ENCODE data around the gene ZBTB2. TPM values are rescaled to one million over a fixed set of nuclear protein-coding genes. Genes with fewer than 3 reads are reported as not detected.
A peak's percentile ranks its signal among the peaks of the same experiment; 100 is the strongest.
"Not testable (repeated sequence)": the region's sequence is repeated elsewhere in the genome, so short reads cannot be mapped to it uniquely, and the experiment has no call there.

The ZBTB2 gene
- total and polyA plus RNA-seq, 2 experiments from 2014 or later: 5.6 to 9.9 TPM

DNA sequence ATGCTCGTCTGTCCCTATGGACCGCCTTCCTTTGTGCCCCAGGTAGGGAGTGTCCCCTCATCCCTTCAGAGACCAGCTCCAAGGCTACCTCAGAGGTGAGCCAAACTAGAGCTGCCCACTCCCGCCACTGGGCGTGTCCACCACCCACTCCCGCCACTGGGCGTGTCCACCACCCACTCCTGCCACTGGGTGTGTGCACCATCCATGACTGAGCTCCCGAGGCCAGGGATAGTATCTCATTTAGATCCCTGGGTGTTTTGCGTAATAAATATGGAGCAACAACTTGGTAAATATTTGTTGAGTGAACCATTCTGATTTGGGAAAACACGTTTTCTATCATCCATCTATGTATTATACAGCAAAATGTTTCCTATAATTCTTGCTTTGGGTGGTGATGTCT lies 68.8 kb downstream of the ZBTB2 start:
- Histone ChIP-seq H3K4me1 (ENCODE audit: low read depth) (peaks cover under 1% of the 10 kb centered on the region), H3K27ac (no peak overlapping the region), H3K36me3 (no peaks in the 10 kb centered on the region), H3K4me3 (no peak overlapping the region), H3K27me3 (no peaks in the 10 kb centered on the region), H3K9me3 (ENCODE audit: low read depth) (no peaks in the 10 kb centered on the region)
- TF ChIP-seq, protein P1, sequence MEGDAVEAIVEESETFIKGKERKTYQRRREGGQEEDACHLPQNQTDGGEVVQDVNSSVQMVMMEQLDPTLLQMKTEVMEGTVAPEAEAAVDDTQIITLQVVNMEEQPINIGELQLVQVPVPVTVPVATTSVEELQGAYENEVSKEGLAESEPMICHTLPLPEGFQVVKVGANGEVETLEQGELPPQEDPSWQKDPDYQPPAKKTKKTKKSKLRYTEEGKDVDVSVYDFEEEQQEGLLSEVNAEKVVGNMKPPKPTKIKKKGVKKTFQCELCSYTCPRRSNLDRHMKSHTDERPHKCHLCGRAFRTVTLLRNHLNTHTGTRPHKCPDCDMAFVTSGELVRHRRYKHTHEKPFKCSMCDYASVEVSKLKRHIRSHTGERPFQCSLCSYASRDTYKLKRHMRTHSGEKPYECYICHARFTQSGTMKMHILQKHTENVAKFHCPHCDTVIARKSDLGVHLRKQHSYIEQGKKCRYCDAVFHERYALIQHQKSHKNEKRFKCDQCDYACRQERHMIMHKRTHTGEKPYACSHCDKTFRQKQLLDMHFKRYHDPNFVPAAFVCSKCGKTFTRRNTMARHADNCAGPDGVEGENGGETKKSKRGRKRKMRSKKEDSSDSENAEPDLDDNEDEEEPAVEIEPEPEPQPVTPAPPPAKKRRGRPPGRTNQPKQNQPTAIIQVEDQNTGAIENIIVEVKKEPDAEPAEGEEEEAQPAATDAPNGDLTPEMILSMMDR (IDR thresholded peaks at IDR 0.05; ENCODE audit: low read depth, low read length): no peak
- DNase-seq (ENCODE audit: low read depth in 1 of 2, low spot score in 1 of 2): no peak

DNA sequence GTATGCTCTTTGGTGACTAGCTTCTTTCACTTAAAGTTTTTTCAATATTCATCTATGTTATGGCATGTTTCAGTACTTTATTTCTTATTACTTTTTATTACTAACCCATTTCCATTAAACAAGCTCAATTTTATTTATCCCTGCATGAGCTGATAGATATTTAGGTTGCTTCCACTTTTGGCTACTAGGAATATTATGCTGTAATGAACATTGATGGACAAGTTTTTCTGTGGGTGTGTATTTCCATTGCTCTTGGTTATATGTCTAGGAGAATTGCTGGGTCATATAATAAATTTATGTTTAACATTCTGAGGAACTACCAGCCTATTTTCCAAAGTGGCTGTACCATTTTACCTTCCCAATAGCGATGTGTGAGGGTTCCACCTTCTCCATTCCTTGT lies 69.9 kb downstream of the ZBTB2 start:
- no peaks in the 10 kb centered on the region for H3K27me3 ChIP-seq
- H3K36me3 ChIP-seq: no peaks in the 10 kb centered on the region
- H3K4me3 ChIP-seq: no peak overlapping the region
- no peak for DNase-seq (ENCODE audit: low read depth in 1 of 2, low spot score in 1 of 2)
- TF ChIP-seq, protein P1 (IDR thresholded peaks at IDR 0.05; ENCODE audit: low read depth, low read length): no peak
- peaks cover 7% of the 10 kb centered on the region for H3K4me1 ChIP-seq (ENCODE audit: low read depth)
- no peak overlapping the region for H3K27ac ChIP-seq
- no peaks in the 10 kb centered on the region for H3K9me3 ChIP-seq (ENCODE audit: low read depth)

DNA sequence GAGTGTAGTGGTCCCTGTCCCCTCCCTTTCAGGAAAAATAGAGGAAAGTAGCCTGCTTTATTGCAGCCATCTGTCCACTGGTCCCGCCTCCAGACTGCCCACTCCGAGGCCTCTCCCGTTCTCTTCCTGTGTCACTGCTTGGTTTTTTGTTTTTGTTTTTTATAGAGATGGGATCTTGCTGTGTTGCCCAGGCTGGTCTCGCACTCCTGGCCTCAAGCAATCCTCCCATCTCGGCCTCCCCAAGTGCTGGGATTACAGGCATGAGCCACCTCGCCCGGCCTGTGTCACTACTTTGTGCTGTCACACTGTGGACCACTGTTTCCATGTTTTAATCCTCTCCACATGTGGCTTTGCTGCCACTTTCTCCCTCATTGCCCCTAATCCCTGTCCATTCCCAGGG lies 71.2 kb downstream of the ZBTB2 start:
- DNase-seq (ENCODE audit: low read depth in 1 of 2, low spot score in 1 of 2): no peak
- peaks cover 7% of the 10 kb centered on the region for H3K4me1 ChIP-seq (ENCODE audit: low read depth)
- no peaks in the 10 kb centered on the region for H3K27me3 ChIP-seq
- H3K9me3 ChIP-seq (ENCODE audit: low read depth): no peaks in the 10 kb centered on the region
- H3K27ac ChIP-seq: no peak overlapping the region
- TF ChIP-seq, protein P1 (IDR thresholded peaks at IDR 0.05; ENCODE audit: low read depth, low read length): no peak
- H3K4me3 ChIP-seq: no peak overlapping the region
- H3K36me3 ChIP-seq: no peaks in the 10 kb centered on the region

DNA sequence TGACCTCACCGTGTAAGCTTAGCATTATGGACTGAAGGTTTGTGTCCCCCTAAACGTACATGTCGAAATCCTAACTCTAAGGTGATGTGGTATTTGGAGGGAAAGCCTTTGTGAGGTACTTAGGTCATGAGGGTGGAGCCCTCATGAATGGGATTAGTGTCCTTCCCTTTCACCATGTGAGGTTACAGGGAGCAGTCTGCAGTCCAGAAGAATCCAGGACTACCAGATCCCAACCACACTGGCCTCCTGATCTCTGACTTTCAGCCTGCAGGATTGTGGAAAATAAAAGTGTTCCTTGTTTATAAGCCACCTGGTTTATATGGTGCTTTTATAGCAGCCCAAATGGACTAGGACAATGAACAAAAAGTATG lies 73.4 kb downstream of the ZBTB2 start:
- H3K4me1 ChIP-seq (ENCODE audit: low read depth): peaks cover 13% of the 10 kb centered on the region
- DNase-seq (ENCODE audit: low read depth in 1 of 2, low spot score in 1 of 2): no peak

DNA sequence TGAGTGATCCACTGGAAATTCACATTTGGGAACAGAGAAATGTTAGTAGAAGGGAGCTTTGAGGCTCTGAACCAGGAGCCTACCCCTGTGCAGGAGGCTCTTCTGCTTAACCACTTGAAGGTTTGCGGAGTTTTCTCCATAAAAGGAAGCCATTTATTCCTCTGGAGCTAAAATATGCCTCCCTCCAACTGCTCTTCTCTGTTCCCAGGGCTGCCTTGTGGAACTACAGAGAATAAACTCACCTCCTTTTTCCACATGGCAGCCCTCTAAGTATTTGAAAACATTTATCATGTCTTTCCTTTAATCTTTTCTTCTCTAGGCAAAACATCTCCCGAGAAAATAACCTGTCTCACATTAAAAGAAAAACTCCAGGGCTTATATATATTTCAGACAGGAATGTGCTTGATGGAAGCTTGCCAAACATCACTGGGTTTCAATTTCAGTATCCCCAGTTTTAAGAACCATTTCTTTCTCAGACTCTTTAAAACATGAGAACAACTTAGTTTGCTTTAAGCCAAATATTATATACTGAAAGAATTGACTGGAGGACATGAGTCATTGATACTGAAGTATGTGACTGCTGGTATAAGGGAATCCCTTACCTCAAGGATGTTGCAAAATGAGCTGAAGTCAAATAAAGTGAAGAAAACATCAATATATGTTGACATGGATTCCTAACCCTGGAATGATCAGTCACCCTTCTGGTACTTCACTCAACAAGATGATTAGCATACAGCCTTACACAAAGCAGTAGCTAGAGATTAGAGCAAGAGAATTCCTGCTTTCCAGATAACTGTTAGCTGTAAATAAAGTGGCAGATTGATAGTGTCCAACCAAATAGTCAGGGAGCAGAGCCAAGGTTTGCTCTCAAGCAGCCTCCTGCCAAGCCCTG lies 74.0 kb downstream of the ZBTB2 start:
- H3K9me3 ChIP-seq (ENCODE audit: low read depth): no peaks in the 10 kb centered on the region
- peak; percentile 50 to 70 for DNase-seq (ENCODE audit: low read depth in 1 of 2, low spot score in 1 of 2)
- TF ChIP-seq, protein P1 (IDR thresholded peaks at IDR 0.05; ENCODE audit: low read depth, low read length): no peak
- H3K4me1 ChIP-seq (ENCODE audit: low read depth): peaks cover 16% of the 10 kb centered on the region
- H3K36me3 ChIP-seq: no peaks in the 10 kb centered on the region
- H3K27me3 ChIP-seq: no peaks in the 10 kb centered on the region
- H3K4me3 ChIP-seq: no peak overlapping the region
- H3K27ac ChIP-seq: peak overlapping the region; percentile 94

More for the DNA sequence above, 73.4 kb downstream of the ZBTB2 start:
- H3K9me3 ChIP-seq (ENCODE audit: low read depth): no peaks in the 10 kb centered on the region
- no peak overlapping the region for H3K4me3 ChIP-seq
- TF ChIP-seq, protein P1 (IDR thresholded peaks at IDR 0.05; ENCODE audit: low read depth, low read length): no peak
- H3K27me3 ChIP-seq: no peaks in the 10 kb centered on the region
- peak overlapping the region; percentile 94 for H3K27ac ChIP-seq
- no peaks in the 10 kb centered on the region for H3K36me3 ChIP-seq

DNA sequence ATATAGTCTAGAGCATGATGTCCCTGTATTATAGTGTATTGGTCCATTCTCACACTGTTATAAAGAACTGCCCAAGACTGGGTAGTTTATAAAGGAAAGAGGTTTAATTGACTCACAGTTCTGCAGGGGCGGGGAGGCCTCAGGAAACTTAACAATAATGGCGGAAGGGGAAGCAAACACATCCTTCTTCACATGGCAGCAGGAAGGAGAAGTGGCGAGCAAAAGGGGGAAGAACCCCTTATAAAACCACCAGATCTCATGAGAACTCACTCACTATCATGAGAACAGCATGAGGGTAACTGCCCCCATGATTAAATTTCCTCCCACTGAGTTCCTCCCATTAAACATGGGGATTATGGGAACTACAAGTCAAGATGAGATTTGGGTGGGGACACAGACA lies 75.7 kb downstream of the ZBTB2 start:
- peaks cover 16% of the 10 kb centered on the region for H3K4me1 ChIP-seq (ENCODE audit: low read depth)
- not testable (repeated sequence) for H3K36me3 ChIP-seq; H3K9me3 ChIP-seq (ENCODE audit: low read depth); H3K27ac ChIP-seq; H3K27me3 ChIP-seq; DNase-seq (ENCODE audit: low read depth in 1 of 2, low spot score in 1 of 2); H3K4me3 ChIP-seq

All from cardiac muscle cell (in vitro differentiated cells and primary cell).